Central memory CD8-positive, alpha-beta T cell (primary cell): ENCODE results near the gene PCSK6.

Source experiments
- ATAC-seq: fragments of 150-1000 bp; cut with Tn5 transposase; replicated peaks from 2 replicates; pipeline ENCODE4 v1.10.0; 2022; ENCODE audit warnings: mild to moderate bottlenecking, moderate FRiP score, moderate number of reproducible peaks; ENCODE audit not compliant: poor library complexity, severe bottlenecking; ENCODE audit errors: extremely low read depth
- DNase-seq, 2 donors: peaks; one replicate each; pipeline ENCODE4 v3.0.0; 2021; ENCODE audit warnings: low spot score in 2 of 2
- H3K27ac Mint-ChIP-seq: one replicate; pipeline ENCODE4 v1.8.0; 2022; ENCODE audit warnings: low read depth, mild to moderate bottlenecking, moderate library complexity, mixed read lengths
- H3K27me3 Mint-ChIP-seq: one replicate; pipeline ENCODE4 v1.8.0; 2022; ENCODE audit warnings: mixed read lengths
- H3K36me3 Mint-ChIP-seq: one replicate; pipeline ENCODE4 v1.8.0; 2022; ENCODE audit warnings: mild to moderate bottlenecking, moderate library complexity, mixed read lengths; ENCODE audit not compliant: insufficient read depth
- H3K4me1 Mint-ChIP-seq: one replicate; pipeline ENCODE4 v1.8.0; 2022; ENCODE audit warnings: mixed read lengths
- H3K4me3 Mint-ChIP-seq: one replicate; pipeline ENCODE4 v1.8.0; 2022; ENCODE audit warnings: mild to moderate bottlenecking, moderate library complexity, mixed read lengths
- H3K9me3 Mint-ChIP-seq: one replicate; pipeline ENCODE4 v1.8.0; 2022; ENCODE audit warnings: mixed read lengths

The PCSK6 gene

DNA sequence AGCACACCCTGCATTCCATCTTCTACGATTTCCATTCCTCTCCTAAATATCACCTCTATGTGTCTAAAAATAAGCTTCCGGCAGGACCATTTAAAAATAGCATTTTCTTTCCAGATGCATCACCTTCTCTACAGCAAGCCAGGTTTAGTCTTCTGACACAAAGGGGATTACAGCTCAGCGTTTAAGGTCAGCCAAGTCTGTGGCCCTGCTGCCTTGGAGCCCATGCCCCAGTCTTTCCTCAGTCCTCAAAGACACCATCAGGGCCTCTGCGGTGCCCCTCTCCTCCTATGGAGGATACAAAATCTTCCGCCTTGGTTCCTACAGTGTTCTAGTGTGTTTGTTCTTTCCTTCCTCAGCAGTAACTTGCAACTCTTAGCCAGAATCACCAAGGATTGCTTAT, 216.0 kb downstream of the PCSK6 start:
- Mint-ChIP-seq H3K9me3 (no peaks in the 10 kb centered on the region), H3K4me1 (peaks cover 22% of the 10 kb centered on the region), H3K4me3 (no peak overlapping the region), H3K36me3 (peaks cover 61% of the 10 kb centered on the region), H3K27ac (no peak overlapping the region), H3K27me3 (no peaks in the 10 kb centered on the region)
- no peak for ATAC-seq
- no peak for DNase-seq

DNA sequence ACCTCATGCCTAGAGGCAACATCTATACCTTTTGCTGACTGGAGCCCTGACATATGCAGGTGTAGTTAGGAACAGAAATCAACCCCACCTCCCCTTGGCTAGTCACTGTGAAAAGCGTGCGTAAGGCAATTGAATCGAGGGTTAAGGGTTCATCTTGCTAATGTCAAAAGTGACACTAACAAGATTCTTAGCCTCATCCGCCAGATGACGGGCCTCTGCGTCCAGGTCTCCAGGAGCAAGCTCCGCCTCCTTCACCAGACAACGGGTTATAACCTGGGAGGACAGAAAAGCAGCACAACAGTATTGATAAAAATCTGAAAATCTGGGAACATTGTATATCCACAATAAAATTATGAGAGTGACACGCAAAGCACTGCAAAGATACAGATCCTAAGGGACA, 216.9 kb downstream of the PCSK6 start:
- peaks cover 57% of the 10 kb centered on the region for H3K36me3 Mint-ChIP-seq
- no peak overlapping the region for H3K4me3 Mint-ChIP-seq
- peaks cover 17% of the 10 kb centered on the region for H3K4me1 Mint-ChIP-seq
- no peak overlapping the region for H3K27ac Mint-ChIP-seq
- no peaks in the 10 kb centered on the region for H3K9me3 Mint-ChIP-seq
- H3K27me3 Mint-ChIP-seq = no peaks in the 10 kb centered on the region
- ATAC-seq (no peak), DNase-seq (no peak)

DNA sequence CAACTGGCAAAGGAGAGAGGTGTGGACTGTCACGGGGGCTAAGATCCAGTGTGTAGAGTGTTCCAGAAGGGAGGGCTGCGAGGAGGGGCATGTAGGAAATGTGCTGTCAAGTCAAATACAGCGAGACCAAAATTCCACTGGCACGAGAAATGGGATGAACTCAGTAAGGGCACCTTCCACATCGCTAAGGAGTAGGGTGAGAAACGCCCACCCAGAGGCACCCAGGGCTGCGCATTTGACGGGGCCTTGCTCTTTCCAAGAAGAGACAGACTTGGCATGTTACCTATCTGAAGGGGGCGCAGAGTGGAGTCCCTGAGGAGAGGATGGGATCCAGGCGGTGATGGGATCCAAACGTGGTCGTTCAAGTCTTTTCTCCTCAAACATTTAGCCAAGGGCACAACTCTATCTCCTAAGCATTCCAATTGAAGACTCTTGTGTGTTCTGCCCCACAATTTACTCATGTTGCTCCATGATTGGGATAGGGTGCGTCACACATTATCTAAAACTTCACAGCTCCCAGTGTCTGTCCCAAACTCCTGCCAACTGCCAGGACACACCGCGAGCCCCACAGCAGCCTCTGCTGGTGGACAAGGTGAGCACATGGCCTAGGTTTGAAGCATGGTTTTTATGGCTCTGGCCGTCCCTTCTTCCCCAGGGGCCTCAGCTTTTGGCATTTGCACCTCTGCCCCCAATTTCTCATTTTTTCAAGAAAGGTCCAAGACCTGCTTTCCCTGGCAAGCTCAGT, 219.9 kb downstream of the PCSK6 start:
- H3K9me3 Mint-ChIP-seq = no peaks in the 10 kb centered on the region
- no peaks in the 10 kb centered on the region for H3K27me3 Mint-ChIP-seq
- H3K4me3 Mint-ChIP-seq = no peak overlapping the region
- H3K27ac Mint-ChIP-seq = peak overlapping the region; percentile 9
- peaks cover 8% of the 10 kb centered on the region for H3K4me1 Mint-ChIP-seq
- H3K36me3 Mint-ChIP-seq = peaks cover 50% of the 10 kb centered on the region
- DNase-seq = no peak
- ATAC-seq = no peak

DNA sequence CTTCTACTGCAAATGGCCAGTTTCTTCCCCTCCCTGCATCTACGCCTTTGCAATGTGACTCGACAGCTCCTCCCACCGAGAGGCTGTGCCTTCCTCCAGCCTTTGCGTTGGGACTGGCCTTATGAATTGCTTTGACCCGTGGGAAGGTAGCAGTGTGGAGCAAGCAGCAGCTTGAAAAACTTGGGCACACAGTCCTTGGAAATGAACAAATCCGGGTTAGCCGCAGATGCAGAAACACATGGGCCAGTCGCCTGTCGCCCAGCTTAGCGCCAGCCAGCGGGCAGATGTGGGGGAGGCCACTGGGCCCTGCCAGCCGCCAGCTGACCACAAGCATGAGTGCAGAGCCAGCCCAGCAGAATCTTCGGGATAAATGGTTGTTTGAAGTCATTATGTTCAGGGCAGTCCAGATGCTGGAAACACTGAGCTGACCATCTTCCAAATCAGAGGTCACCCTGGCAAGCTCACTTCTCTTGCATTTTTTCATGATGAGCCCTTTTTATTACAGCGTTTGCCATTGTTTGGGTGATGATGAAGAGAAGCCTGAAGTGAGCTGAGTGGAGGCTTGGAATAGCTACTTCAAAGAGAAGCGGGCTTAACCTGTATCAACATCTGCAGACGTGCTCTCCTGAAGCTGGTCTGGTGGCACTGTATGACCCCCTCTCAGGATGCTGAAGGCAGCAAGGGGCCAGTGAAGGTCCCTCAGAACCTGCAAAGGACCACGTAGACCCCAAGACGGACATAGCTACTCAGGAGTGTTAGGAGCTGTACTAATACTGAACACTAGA, 222.0 kb downstream of the PCSK6 start:
- no peak overlapping the region for H3K27ac Mint-ChIP-seq
- no peak overlapping the region for H3K4me3 Mint-ChIP-seq
- peaks cover 8% of the 10 kb centered on the region for H3K4me1 Mint-ChIP-seq
- H3K9me3 Mint-ChIP-seq = no peaks in the 10 kb centered on the region
- no peaks in the 10 kb centered on the region for H3K27me3 Mint-ChIP-seq
- H3K36me3 Mint-ChIP-seq = peaks cover 29% of the 10 kb centered on the region
- ATAC-seq (no peak), DNase-seq (no peak)

DNA sequence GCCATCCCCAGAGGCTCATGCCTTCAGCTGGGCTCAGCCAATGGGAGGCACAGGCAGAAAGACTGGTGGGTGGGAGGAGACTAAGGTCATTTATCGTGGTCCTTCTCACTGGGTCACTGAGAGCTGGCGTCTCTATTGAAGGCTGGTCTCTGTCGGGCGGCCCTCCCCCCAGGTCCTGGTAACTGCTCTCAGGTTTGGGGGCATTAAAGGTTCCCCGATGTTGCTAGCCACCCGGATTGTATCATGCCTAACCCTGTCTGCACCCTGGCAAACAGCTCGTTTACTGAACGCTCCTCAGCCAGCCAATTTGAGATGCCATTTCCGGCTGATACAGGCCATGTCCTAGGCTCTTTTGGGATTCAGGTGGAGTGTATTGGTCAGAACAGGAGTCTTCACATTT, 222.7 kb downstream of the PCSK6 start:
- H3K4me1 Mint-ChIP-seq = peaks cover 8% of the 10 kb centered on the region
- H3K4me3 Mint-ChIP-seq = no peak overlapping the region
- ATAC-seq (no peak), DNase-seq (no peak)
- no peaks in the 10 kb centered on the region for H3K9me3 Mint-ChIP-seq
- no peak overlapping the region for H3K27ac Mint-ChIP-seq
- no peaks in the 10 kb centered on the region for H3K27me3 Mint-ChIP-seq
- peaks cover 24% of the 10 kb centered on the region for H3K36me3 Mint-ChIP-seq

DNA sequence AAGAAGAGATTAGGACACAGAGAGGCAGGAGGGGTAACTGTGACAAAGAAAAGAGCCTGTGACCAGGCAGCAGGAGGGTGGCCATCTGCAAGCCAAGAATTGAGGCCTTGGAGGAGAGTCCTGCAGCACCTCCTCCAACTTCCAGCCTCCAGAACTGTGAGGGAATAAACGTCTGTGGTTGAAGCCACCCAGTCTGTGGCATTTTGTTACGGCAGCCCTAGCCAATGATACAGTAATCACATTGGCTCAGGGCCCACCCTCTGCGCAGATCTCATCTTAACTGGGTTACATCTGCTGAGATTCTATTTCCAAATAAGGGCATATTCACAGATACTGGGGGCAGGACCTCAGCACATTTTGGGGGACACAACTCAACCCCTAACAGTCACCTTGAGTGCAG, 223.5 kb downstream of the PCSK6 start:
- peaks cover 8% of the 10 kb centered on the region for H3K4me1 Mint-ChIP-seq
- H3K9me3 Mint-ChIP-seq = no peaks in the 10 kb centered on the region
- ATAC-seq = no peak
- H3K36me3 Mint-ChIP-seq = peaks cover 19% of the 10 kb centered on the region
- DNase-seq = no peak
- no peaks in the 10 kb centered on the region for H3K27me3 Mint-ChIP-seq
- H3K4me3 Mint-ChIP-seq = no peak overlapping the region
- no peak overlapping the region for H3K27ac Mint-ChIP-seq

DNA sequence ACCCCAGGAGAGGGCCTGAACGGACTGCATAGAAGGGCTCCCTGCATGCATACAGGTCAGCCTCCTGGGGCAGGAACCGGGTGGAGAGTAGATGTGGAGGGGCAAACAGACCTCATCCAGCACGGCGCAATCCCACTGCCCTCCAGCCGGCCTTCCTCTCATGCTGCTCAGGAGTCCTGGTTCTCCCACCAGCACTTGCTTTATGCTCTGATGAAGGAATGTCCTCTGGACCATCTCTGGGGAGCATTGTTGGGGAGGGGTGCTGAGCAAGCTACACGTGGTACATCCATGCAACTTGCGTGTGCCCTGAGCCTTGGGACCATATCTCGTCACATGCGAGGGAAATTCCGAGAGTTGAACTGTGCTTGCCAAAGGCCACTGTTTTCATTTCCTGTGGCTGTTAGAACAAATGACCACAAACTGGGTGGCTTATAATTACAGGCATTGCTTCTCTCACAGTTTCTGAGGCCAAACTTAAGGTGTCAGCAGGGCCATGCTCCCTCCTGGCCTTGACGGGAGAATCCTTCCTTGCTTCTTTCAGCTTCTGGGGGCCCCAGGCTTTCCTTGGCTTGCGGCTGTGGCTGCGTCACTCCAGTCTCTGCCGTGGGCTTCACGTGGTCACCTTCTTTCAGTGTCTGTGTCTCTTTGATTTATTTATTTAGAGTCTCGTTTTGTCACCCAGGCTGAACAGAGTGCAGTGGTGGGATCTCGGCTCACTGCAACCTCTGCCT, 224.4 kb downstream of the PCSK6 start:
- no peaks in the 10 kb centered on the region for H3K9me3 Mint-ChIP-seq
- peaks cover 12% of the 10 kb centered on the region for H3K36me3 Mint-ChIP-seq
- peaks cover 6% of the 10 kb centered on the region for H3K27me3 Mint-ChIP-seq
- DNase-seq = no peak
- H3K4me3 Mint-ChIP-seq = no peak overlapping the region
- no peak for ATAC-seq
- H3K27ac Mint-ChIP-seq = no peak overlapping the region
- peaks cover 8% of the 10 kb centered on the region for H3K4me1 Mint-ChIP-seq

DNA sequence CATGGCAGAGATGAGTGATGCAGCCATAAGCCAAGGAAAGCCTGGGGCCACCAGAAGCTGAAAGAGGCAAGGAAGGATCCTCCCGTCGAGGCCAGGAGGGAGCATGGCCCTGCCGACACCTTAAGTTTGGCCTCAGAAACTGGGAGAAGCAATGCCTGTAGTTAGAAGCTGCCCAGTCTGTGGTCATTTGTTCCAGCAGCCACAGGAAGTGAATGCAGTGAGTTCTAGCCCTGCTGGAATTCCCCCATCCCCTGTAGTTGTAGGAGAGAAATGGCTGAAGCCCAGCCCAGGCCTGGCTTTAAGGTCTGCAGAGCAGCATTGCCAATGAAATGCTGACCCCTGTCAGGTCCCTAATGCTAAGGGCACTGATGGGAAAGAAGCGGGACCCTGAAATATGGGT, 225.5 kb downstream of the PCSK6 start:
- DNase-seq (no peak), ATAC-seq (no peak)
- Mint-ChIP-seq H3K9me3 (no peaks in the 10 kb centered on the region), H3K27ac (no peak overlapping the region), H3K4me3 (no peak overlapping the region), H3K36me3 (peaks cover 5% of the 10 kb centered on the region), H3K27me3 (peaks cover 17% of the 10 kb centered on the region), H3K4me1 (peaks cover 6% of the 10 kb centered on the region)

DNA sequence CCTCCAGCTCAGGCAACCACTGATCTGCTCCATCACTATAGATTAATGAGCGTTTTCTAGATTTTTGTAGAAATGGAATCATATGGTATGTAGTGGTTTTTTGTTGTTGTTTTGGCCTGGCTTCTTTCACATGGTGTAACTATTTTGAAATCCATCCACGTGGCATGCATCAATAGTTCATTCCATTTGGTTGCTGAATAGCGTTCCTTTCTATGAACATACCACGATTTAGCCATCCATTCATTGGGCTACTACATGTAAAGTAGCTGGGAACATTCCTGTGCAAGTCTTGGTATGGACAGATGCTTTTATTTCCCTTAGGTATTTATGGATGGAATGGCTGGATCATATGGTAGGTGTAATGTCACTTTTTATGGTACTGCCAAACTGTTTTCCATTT, 227.0 kb downstream of the PCSK6 start:
- Mint-ChIP-seq H3K9me3 (no peaks in the 10 kb centered on the region), H3K36me3 (peaks cover 9% of the 10 kb centered on the region)

DNA sequence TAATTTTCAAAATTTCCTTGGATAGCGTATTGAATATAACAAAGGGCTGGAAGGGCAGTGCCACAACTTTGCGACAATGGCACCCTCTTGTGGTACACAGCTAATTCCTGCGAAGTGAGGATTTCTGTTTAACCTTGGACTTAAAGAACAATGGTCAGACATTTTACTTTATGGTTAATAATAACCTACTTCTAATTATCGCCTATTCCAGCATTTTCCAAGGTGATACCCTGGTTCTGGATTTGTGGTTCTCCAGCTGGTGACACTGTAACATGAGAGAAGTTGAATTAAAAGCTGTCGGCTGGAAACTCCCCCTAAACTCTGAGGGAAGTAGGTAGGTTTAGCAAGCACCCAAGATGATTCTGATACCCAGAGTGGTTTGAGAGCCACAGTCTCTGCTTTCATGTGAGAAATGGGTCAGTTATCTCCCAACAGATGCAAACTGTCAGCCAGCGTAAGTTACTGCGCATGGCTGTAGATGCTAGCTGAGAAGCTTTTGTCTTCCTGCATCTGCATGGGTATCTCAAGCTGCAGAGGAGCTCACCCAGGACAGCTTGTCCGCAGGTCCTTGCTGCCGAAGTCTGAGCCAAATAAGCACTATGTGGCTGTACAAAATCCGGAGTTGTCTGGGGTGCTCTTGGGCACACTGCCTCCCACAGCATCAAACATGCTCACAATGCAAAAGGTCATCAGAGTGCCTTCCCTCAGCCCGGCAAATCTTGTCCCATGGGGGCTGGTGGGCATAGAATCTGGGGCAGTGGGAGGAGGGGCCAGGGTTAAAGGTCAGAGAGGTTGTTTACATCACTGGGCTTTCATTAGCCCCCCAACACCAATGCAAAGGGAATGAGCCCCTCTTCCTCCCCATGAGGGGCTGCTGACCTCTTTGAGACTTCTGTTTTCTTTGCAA, 231.0 kb downstream of the PCSK6 start:
- no peaks in the 10 kb centered on the region for H3K9me3 Mint-ChIP-seq

More for the DNA sequence above, 227.0 kb downstream of the PCSK6 start:
- Mint-ChIP-seq H3K27ac (no peak overlapping the region), H3K4me3 (no peak overlapping the region), H3K4me1 (peaks cover 5% of the 10 kb centered on the region), H3K27me3 (peaks cover 26% of the 10 kb centered on the region)
- ATAC-seq = no peak
- DNase-seq = no peak

DNA sequence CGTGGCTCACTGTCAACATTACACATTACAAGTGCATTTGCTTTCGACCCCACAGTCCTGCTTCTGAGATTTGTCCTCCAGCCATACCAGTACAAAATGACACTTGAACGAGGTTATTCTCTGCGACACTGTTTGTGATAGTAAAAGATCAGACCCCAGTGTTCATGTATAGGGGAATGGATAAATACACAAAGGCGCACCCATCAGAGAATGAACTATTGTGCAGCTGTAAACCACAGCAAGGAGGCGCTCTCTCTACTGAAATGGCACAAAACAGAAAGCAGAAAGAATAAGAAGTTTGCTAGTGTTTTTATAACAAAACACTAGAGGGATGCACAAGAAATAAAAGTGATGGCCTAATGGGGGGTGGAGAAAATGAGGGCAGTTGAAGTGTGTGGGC, 232.8 kb downstream of the PCSK6 start:
- H3K9me3 Mint-ChIP-seq = no peaks in the 10 kb centered on the region
- H3K27ac Mint-ChIP-seq = no peak overlapping the region
- H3K4me3 Mint-ChIP-seq = no peak overlapping the region
- H3K36me3 Mint-ChIP-seq = peaks cover 7% of the 10 kb centered on the region
- peaks cover 26% of the 10 kb centered on the region for H3K27me3 Mint-ChIP-seq
- ATAC-seq = no peak
- peaks cover 12% of the 10 kb centered on the region for H3K4me1 Mint-ChIP-seq
- DNase-seq = no peak

More for the DNA sequence above, 231.0 kb downstream of the PCSK6 start:
- DNase-seq (peak in 1 of 2 donors; percentile 22), ATAC-seq (peak; percentile 60)
- no peak overlapping the region for H3K27ac Mint-ChIP-seq
- peaks cover 4% of the 10 kb centered on the region for H3K36me3 Mint-ChIP-seq
- H3K27me3 Mint-ChIP-seq = peaks cover 26% of the 10 kb centered on the region
- peaks cover 5% of the 10 kb centered on the region for H3K4me1 Mint-ChIP-seq
- no peak overlapping the region for H3K4me3 Mint-ChIP-seq
